HepG2 (cell line): ENCODE results near the gene SIMC1. TPM values are rescaled to one million over a fixed set of nuclear protein-coding genes. Genes with fewer than 3 reads are reported as not detected.

Source experiments
- ATAC-seq: fragments of 200-7000 bp; cut with Tn5 transposase; 3 replicates; pipeline ENCODE4 v1.9.1; 2020; ENCODE audit warnings: mild to moderate bottlenecking, moderate library complexity
- BruUV-seq: library from RNA; stranded (reverse); fragments of 400-500 nt; replicated peaks from 2 replicates; lab custom pipeline; 2021; lab: Mats Ljungman, UMichigan
- CTCF ChIA-PET: fragments of 300-600 bp; formaldehyde crosslinking; extraction: SDS; loops from one replicate; lab custom pipeline; 2021; ENCODE audit warnings: low total read pairs, inconsistent platforms, low intra/inter-chr PET ratio; lab: Yijun Ruan, JAX
- POLR2A ChIA-PET: fragments of 350-600 bp; sonication (Branson Sonifier 250); formaldehyde crosslinking; loops from one replicate; lab custom pipeline; 2020; ENCODE audit warnings: antibody characterized with exemption, inconsistent platforms; lab: Yijun Ruan, JAX
- DNase-seq: peaks from one replicate; pipeline ENCODE4 v3.0.0-alpha.2; 2015; ENCODE audit warnings: low spot score
- FAIRE-seq: peaks from 3 replicates; lab custom pipeline; 2011; peaks lifted over from hg19 to GRCh38; lab: Jason Lieb, UNC
- H2AFZ ChIP-seq: one replicate; pipeline ENCODE4 v1.6.1; 2011; ENCODE audit warnings: low read length, inconsistent platforms
- H3K27ac ChIP-seq: fragments of 300-600 bp; 3 replicates; pipeline ENCODE4 v1.8.0; 2011; ENCODE audit warnings: mixed run types, mild to moderate bottlenecking, mixed read lengths, low read length, inconsistent platforms; ENCODE audit not compliant: insufficient read depth; ENCODE audit errors: extremely low read length
- H3K27me3 ChIP-seq, 2 experiments: fragments of 200-600 bp in 1 of 2; 2 replicates in 1 of 2; 3 replicates in 1 of 2; pipeline versions ENCODE4 v1.6.0 to v1.8.0; 2011; ENCODE audit warnings: low read length in 2 of 2, mild to moderate bottlenecking in 2 of 2, moderate library complexity in 2 of 2, inconsistent platforms in 1 of 2; ENCODE audit not compliant: insufficient read depth in 2 of 2, control insufficient read depth in 1 of 2
- H3K36me3 ChIP-seq, 2 experiments: fragments of 200-600 bp in 1 of 2; replicated peaks in 1 of 2; 2 replicates in 1 of 2; 3 replicates in 1 of 2; pipeline versions ENCODE4 v1.5.1 to v1.8.0; 2011; ENCODE audit warnings: low read length in 2 of 2, inconsistent platforms in 1 of 2; ENCODE audit not compliant: insufficient read depth in 2 of 2, control insufficient read depth in 1 of 2
- H3K4me1 ChIP-seq: 2 replicates; pipeline ENCODE4 v1.5.1; 2012; ENCODE audit warnings: low read length, inconsistent platforms; ENCODE audit not compliant: insufficient read depth
- H3K4me2 ChIP-seq: 2 replicates; pipeline ENCODE4 v1.6.0; 2011; ENCODE audit warnings: low read depth, low read length, inconsistent platforms
- H3K4me3 ChIP-seq, 3 experiments: fragments of 200-600 bp in 1 of 3; sonication (generic), shearing (Covaris generic) in 1 of 3; replicated peaks in 1 of 3; 2 replicates each; pipeline ENCODE4 v1.5.1; 2011 to 2016; ENCODE audit warnings: low read length in 3 of 3, inconsistent platforms in 2 of 3, low read depth in 2 of 3, mild to moderate bottlenecking in 2 of 3, control low read depth in 1 of 3, mixed read lengths in 1 of 3; ENCODE audit not compliant: insufficient read depth in 1 of 3
- H3K79me2 ChIP-seq: one replicate; pipeline ENCODE4 v1.6.1; 2011; ENCODE audit warnings: low read length, inconsistent platforms; ENCODE audit not compliant: insufficient read depth
- H3K9ac ChIP-seq: 2 replicates; pipeline ENCODE4 v1.6.0; 2011; ENCODE audit warnings: mild to moderate bottlenecking, low read depth, low read length, inconsistent platforms; ENCODE audit not compliant: insufficient read depth
- H3K9me3 ChIP-seq: 2 replicates; pipeline ENCODE4 v1.5.1; 2012; ENCODE audit warnings: mild to moderate bottlenecking, low read length
- H4K20me1 ChIP-seq: 2 replicates; pipeline ENCODE4 v1.6.0; 2011; ENCODE audit warnings: inconsistent platforms, mild to moderate bottlenecking, low read length, moderate library complexity; ENCODE audit not compliant: insufficient read depth
- ESRRA ChIP-seq: sonication (generic); formaldehyde crosslinking; IDR thresholded peaks from 2 replicates; pipeline ENCODE4 v1.5.1; 2020; ENCODE audit warnings: mild to moderate bottlenecking, low read depth, missing genetic modification reagents
- IRF2 ChIP-seq: IDR thresholded peaks from 2 replicates; pipeline ENCODE4 v1.6.1; 2018; ENCODE audit warnings: missing genetic modification reagents, missing compliant biosample characterization
- MAX ChIP-seq: IDR thresholded peaks from 2 replicates; pipeline ENCODE4 v1.6.1; 2012; ENCODE audit warnings: inconsistent platforms
- SIX4 ChIP-seq: sonication (generic); formaldehyde crosslinking; IDR thresholded peaks from 2 replicates; pipeline ENCODE4 v1.4.0; 2020; ENCODE audit warnings: missing genetic modification reagents
- SNAPC2 ChIP-seq: sonication (generic); formaldehyde crosslinking; IDR thresholded peaks from 2 replicates; pipeline ENCODE4 v1.8.1; 2022; ENCODE audit warnings: mild to moderate bottlenecking, missing genetic modification reagents
- TOPORS ChIP-seq: sonication (generic); formaldehyde crosslinking; IDR thresholded peaks from 2 replicates; pipeline ENCODE4 v1.8.0; 2023; ENCODE audit warnings: mild to moderate bottlenecking, missing genetic modification reagents
- ZIK1 ChIP-seq: sonication (generic); formaldehyde crosslinking; IDR thresholded peaks from 2 replicates; pipeline ENCODE4 v1.5.0; 2020; ENCODE audit warnings: mild to moderate bottlenecking, low read depth, missing genetic modification reagents, borderline replicate concordance
- ZNF629 ChIP-seq: sonication (generic); formaldehyde crosslinking; conservative IDR thresholded peaks from 2 replicates; pipeline ENCODE4 v1.5.0; 2020; ENCODE audit warnings: missing genetic modification reagents
- ZNF839 ChIP-seq: sonication (generic); formaldehyde crosslinking; IDR thresholded peaks from 2 replicates; pipeline ENCODE4 v1.4.0; 2020; ENCODE audit warnings: missing genetic modification reagents, mild to moderate bottlenecking, borderline replicate concordance
- WGBS: methylation state at CpG from one replicate; pipeline ENCODE4 v1.1.6; 2017; ENCODE audit warnings: low lambda C conversion rate; 5-methylcytosine and 5-hydroxymethylcytosine counted together
- in situ Hi-C: cut with HindIII; loops from 2 replicates; pipeline ENCODE4 v1.10.0; 2017; ENCODE audit warnings: low pct_unique_long_range_greater_than_20kb; ENCODE audit not compliant: extremely low pct_ligation_motif_present
- intact Hi-C: fragments of 100-400 bp; cut with micrococcal nuclease; formaldehyde crosslinking; loops from one replicate; pipeline ENCODE4 v1.10.0; 2022; ENCODE audit not compliant: unreplicated experiment
- polyA plus RNA-seq, 8 experiments: library from polyadenylated mRNA; depleted of rRNA in 3 of 8; stranded (reverse) in 7 of 8; unstranded in 1 of 8; fragments of >200 nt; fragmentation: Illumina TruSeq in 4 of 8; extraction: Trizol in 4 of 8; gene quantifications; 2 replicates each; pipeline versions ENCODE4 v1.2.1 to v1.2.3, GENCODE V29; 2011 to 2016; ENCODE audit warnings: low read depth in 4 of 8, missing spikeins in 1 of 8, mixed read lengths in 1 of 8; ENCODE audit not compliant: insufficient read depth in 1 of 8
- total RNA-seq, 5 experiments: library from RNA; depleted of rRNA; stranded (reverse); fragments of >200 nt; fragmentation: Illumina TruSeq; extraction: Trizol; gene quantifications; 2 replicates each; pipeline ENCODE4 v1.2.3, GENCODE V29; 2016; ENCODE audit warnings: low read depth in 1 of 5

The SIMC1 gene
- total and polyA plus RNA-seq, 2 of the 13 experiments (the other 11 are each of a cell fraction or from before 2014, with no cell fraction given), result 5.4 to 6.8 TPM

GRCh38 chr5:176356179-176356566 lies 117.9 kb downstream of the SIMC1 start:
- H3K27ac ChIP-seq, result no peak overlapping the region
- no peak overlapping the region for H3K4me2 ChIP-seq
- FAIRE-seq (no peak), DNase-seq (no peak), ATAC-seq (no peak)
- no peaks in the 10 kb centered on the region for H3K9me3 ChIP-seq
- no TSS peak for BruUV-seq
- peaks cover 21% of the 10 kb centered on the region for H3K4me1 ChIP-seq
- 100% methylated on average over 3 of the region's 3 CpGs for WGBS
- H4K20me1 ChIP-seq, result peaks cover 18% of the 10 kb centered on the region
- no peak overlapping the region for H3K9ac ChIP-seq
- H3K27me3 ChIP-seq, result no peaks in the 10 kb centered on the region; a peak in 1 of 5 replicates
- peaks cover 22 to 71% of the 10 kb centered on the region in 2 experiments for H3K36me3 ChIP-seq
- H3K4me3 ChIP-seq, result no peak overlapping the region
- CTCF ChIA-PET, result no interaction called here
- H2AFZ ChIP-seq, result no peak overlapping the region
- in situ Hi-C loops (no loop called here), intact Hi-C loops (no loop called here)
- H3K79me2 ChIP-seq, result peaks cover 60% of the 10 kb centered on the region
- TF ChIP-seq ZNF629 (CRISPR knock-in tag), result peak; percentile 68
- no peak for TF ChIP-seq SIX4 (CRISPR knock-in tag)
- POLR2A ChIA-PET, result no interaction called here

- H3K79me2 ChIP-seq, result peaks cover 53% of the 10 kb centered on the region
- no peaks in the 10 kb centered on the region for H3K9me3 ChIP-seq
- peaks cover under 1 to 1% of the 10 kb centered on the region in 2 experiments; a peak in 3 of 5 replicates for H3K27me3 ChIP-seq
- WGBS, result 89% methylated on average over 4 of the region's 4 CpGs
- peaks cover 41% of the 10 kb centered on the region for H3K4me1 ChIP-seq
- no peak overlapping the region for H3K27ac ChIP-seq
- H3K4me2 ChIP-seq, result peak overlapping the region; percentile 89
- in situ Hi-C loops, result no loop called here
- TF ChIP-seq IRF2 (no peak), SNAPC2 (CRISPR knock-in tag) (no peak), ESRRA (CRISPR knock-in tag) (no peak), TOPORS (no peak), ZNF839 (CRISPR knock-in tag) (no peak), ZIK1 (CRISPR knock-in tag) (no peak), MAX (no peak)
- ATAC-seq (no peak), FAIRE-seq (no peak), DNase-seq (no peak)
- no peak overlapping the region for H3K9ac ChIP-seq
- POLR2A ChIA-PET, result interaction anchor here (0.7 to 3.9 kb wide), 3 partner anchors 13 to 59 kb away, joined by 5 to 37 read pairs (median 7); no protein-coding TSS in a partner anchor
- H2AFZ ChIP-seq, result no peak overlapping the region
- no peak overlapping the region for H3K4me3 ChIP-seq
- intact Hi-C loops, result no loop called here
- CTCF ChIA-PET, result no interaction called here
- H4K20me1 ChIP-seq, result peaks cover 16% of the 10 kb centered on the region
- peaks cover 5 to 40% of the 10 kb centered on the region in 2 experiments for H3K36me3 ChIP-seq
- TSS peak; percentile 32 for BruUV-seq
These were observed 121.4 kb downstream of the SIMC1 start for GRCh38 chr5:176359658-176360057.
